GM12873 (cell line): ENCODE data around the gene MED22.

Experiments used
- CTCF ChIP-seq: IDR thresholded peaks from 2 replicates; pipeline ENCODE4 v1.5.1; 2012; ENCODE audit warnings: low read depth, mild to moderate bottlenecking, moderate library complexity, low read length, control low read depth; ENCODE audit not compliant: insufficient read depth; ENCODE audit errors: missing control alignments

The MED22 gene

GRCh38 chr9:133335924-133336811 is 11.8 kb downstream of the MED22 start, which contains the start of gene SURF6:
SURF6 (minus strand) TSS chr9:133336188; CDS start chr9:133336132, 56 bp downstream.
- TF ChIP-seq CTCF: no peak

GRCh38 chr9:133334161-133334560 is 13.8 kb downstream of the MED22 start:
- TF ChIP-seq CTCF: no peak

- TF ChIP-seq CTCF: no peak
Observed at GRCh38 chr9:133333566-133333965, 14.4 kb downstream of the MED22 start.

DNA sequence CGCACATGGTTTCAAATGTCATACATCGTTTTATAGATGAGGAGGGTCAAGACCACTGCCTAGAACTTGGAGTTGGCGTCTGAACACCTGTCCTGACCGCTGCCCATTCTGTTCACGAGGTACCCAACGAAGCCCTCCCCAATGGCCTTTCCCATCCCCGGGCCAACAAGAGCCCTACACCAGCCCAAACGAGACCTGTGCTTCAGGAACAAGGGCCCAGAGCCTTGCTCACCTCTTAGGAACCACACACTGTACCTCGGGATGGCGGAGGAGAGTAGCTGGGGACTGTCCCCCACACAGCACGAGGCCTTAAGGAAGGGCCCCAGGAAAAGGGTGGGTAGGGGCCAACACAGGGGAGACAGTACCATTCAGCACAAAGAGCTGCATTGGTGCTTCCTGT is 14.9 kb downstream of the MED22 start:
- no peak for TF ChIP-seq CTCF

DNA sequence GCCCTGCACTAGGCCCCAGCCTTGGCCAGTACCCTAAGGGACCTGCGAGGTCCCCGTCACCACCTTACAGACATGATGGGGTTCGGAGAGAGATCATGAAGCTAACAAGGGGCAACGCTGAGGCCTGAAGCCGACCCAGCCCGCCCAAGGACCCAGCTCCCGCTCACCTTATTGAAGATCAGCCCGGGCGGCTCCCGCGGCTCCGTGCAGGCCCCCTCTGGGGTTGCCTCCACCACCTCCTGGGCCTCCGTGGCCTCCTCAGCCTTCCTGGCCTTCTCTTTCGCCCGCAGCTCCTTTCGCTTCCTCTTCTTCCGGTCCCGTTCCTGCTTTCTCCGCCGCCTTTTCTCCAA is 15.6 kb downstream of the MED22 start:
- no peak for TF ChIP-seq CTCF

- TF ChIP-seq CTCF: no peak
Observed at GRCh38 chr9:133331641-133332380, 16.1 kb downstream of the MED22 start.

- TF ChIP-seq CTCF: no peak
Observed at GRCh38 chr9:133331221-133331620, 16.7 kb downstream of the MED22 start.
